ENCODE data around the gene PILRA.
"Not testable (repeated sequence)": the region's sequence is repeated elsewhere in the genome, so short reads cannot be mapped to it uniquely, and the experiment has no call there.

The PILRA gene

GRCh38 chr7:100435401-100436304, 62.4 kb downstream of the PILRA start:
- DNase-seq = peak; percentile 47

- DNase-seq = no peak
Observed at GRCh38 chr7:100437150-100438100, 64.1 kb downstream of the PILRA start.

GRCh38 chr7:100438172-100438571, 64.9 kb downstream of the PILRA start:
- no peak for DNase-seq

GRCh38 chr7:100438731-100439130, 65.4 kb downstream of the PILRA start:
- DNase-seq = not testable (repeated sequence)

GRCh38 chr7:100439244-100439643, 66.0 kb downstream of the PILRA start:
- not testable (repeated sequence) for DNase-seq

GRCh38 chr7:100441641-100442535, 68.6 kb downstream of the PILRA start:
- DNase-seq = no peak

GRCh38 chr7:100443096-100443840, 70.0 kb downstream of the PILRA start:
- no peak for DNase-seq

GRCh38 chr7:100444311-100445278, 71.3 kb downstream of the PILRA start:
- DNase-seq = no peak

GRCh38 chr7:100446040-100446439, 72.8 kb downstream of the PILRA start:
- no peak for DNase-seq

- not testable (repeated sequence) for DNase-seq
Observed at GRCh38 chr7:100447363-100447762, 74.1 kb downstream of the PILRA start.

GRCh38 chr7:100449190-100449795, 76.0 kb downstream of the PILRA start:
- DNase-seq = no peak
